Measurements from ENCODE around the gene CREG2.

DNA sequence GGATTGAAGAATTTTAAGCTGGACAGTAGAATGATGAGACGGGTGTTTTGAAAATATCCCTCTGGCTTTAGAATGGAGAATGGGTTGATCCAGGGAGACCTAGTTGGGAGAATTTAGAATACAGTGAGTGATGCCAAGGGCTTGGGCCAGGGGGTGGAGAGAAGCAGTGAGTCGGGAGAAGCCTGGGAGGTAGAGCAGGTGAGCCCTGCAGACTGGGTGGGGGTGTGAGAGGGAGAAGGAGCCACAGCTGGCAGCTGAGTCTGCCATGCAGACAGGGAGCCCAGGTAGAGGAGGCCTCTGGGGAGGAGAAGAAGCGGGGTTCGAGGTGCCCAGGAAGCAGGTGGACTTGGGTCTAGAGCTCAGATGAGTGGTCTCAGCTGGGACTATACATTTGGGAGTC is 18.2 kb downstream of the CREG2 start:
- TF ChIP-seq, protein P1, sequence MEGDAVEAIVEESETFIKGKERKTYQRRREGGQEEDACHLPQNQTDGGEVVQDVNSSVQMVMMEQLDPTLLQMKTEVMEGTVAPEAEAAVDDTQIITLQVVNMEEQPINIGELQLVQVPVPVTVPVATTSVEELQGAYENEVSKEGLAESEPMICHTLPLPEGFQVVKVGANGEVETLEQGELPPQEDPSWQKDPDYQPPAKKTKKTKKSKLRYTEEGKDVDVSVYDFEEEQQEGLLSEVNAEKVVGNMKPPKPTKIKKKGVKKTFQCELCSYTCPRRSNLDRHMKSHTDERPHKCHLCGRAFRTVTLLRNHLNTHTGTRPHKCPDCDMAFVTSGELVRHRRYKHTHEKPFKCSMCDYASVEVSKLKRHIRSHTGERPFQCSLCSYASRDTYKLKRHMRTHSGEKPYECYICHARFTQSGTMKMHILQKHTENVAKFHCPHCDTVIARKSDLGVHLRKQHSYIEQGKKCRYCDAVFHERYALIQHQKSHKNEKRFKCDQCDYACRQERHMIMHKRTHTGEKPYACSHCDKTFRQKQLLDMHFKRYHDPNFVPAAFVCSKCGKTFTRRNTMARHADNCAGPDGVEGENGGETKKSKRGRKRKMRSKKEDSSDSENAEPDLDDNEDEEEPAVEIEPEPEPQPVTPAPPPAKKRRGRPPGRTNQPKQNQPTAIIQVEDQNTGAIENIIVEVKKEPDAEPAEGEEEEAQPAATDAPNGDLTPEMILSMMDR (conservative IDR thresholded peaks at IDR 0.05 in 1 of 2, IDR thresholded peaks at IDR 0.05 in 1 of 2; ENCODE audit: low read depth in 1 of 2, low read length in 2 of 2) = no peak
- TF ChIP-seq EZH2 (IDR thresholded peaks at IDR 0.05; ENCODE audit: low read length, missing control alignments) = no peak

Data from fibroblast of lung (primary cell).